ENCODE data around the gene SPTBN2. TPM values are rescaled to one million over a fixed set of nuclear protein-coding genes. Genes with fewer than 3 reads are reported as not detected.
A peak's percentile ranks its signal among the peaks of the same experiment; 100 is the strongest.

The SPTBN2 gene
- total RNA-seq, 2 donors from 2014 or later, result 0.69 to 1.5 TPM

GRCh38 chr11:66692446-66692845 is 36.6 kb downstream of the SPTBN2 start:
- Mint-ChIP-seq H3K9me3 (no peaks in the 10 kb centered on the region), H3K27ac (no peak overlapping the region), H3K4me3 (no peak overlapping the region), H3K4me1 (ENCODE audit: low read depth) (peaks cover 5% of the 10 kb centered on the region), H3K27me3 (ENCODE audit: low read depth) (no peaks in the 10 kb centered on the region), H3K36me3 (ENCODE audit: insufficient read depth in 2 of 2) (no peaks in the 10 kb centered on the region)
- no peak for ATAC-seq (replicated peaks in 1 of 2)
- no peak for DNase-seq

- Mint-ChIP-seq H3K4me3 (no peak overlapping the region), H3K36me3 (ENCODE audit: insufficient read depth in 2 of 2) (no peaks in the 10 kb centered on the region), H3K27ac (no peak overlapping the region), H3K4me1 (ENCODE audit: low read depth) (peaks cover 5% of the 10 kb centered on the region), H3K9me3 (no peaks in the 10 kb centered on the region), H3K27me3 (ENCODE audit: low read depth) (no peaks in the 10 kb centered on the region)
- DNase-seq (no peak), ATAC-seq (replicated peaks in 1 of 2) (no peak)
Observed at GRCh38 chr11:66691311-66691980, 37.6 kb downstream of the SPTBN2 start.

- Mint-ChIP-seq H3K27ac (no peak overlapping the region), H3K36me3 (ENCODE audit: insufficient read depth in 2 of 2) (no peaks in the 10 kb centered on the region), H3K4me1 (ENCODE audit: low read depth) (peaks cover under 1% of the 10 kb centered on the region), H3K27me3 (ENCODE audit: low read depth) (no peaks in the 10 kb centered on the region), H3K9me3 (no peaks in the 10 kb centered on the region), H3K4me3 (no peak overlapping the region)
- DNase-seq (no peak), ATAC-seq (replicated peaks in 1 of 2) (no peak)
Observed at GRCh38 chr11:66689661-66690590, 39.1 kb downstream of the SPTBN2 start.

- Mint-ChIP-seq H3K4me1 (ENCODE audit: low read depth) (no peaks in the 10 kb centered on the region), H3K27me3 (ENCODE audit: low read depth) (no peaks in the 10 kb centered on the region), H3K4me3 (no peak overlapping the region), H3K9me3 (no peaks in the 10 kb centered on the region), H3K27ac (no peak overlapping the region), H3K36me3 (ENCODE audit: insufficient read depth in 2 of 2) (no peaks in the 10 kb centered on the region)
- peak in 1 of 2 donors; percentile 11 for ATAC-seq (replicated peaks in 1 of 2)
- no peak for DNase-seq
Observed at GRCh38 chr11:66688561-66689534, 40.2 kb downstream of the SPTBN2 start.

- ATAC-seq (replicated peaks in 1 of 2) (no peak), DNase-seq (no peak)
- Mint-ChIP-seq H3K4me3 (no peak overlapping the region), H3K27ac (no peak overlapping the region), H3K36me3 (ENCODE audit: insufficient read depth in 2 of 2) (no peaks in the 10 kb centered on the region), H3K27me3 (ENCODE audit: low read depth) (no peaks in the 10 kb centered on the region), H3K4me1 (ENCODE audit: low read depth) (no peaks in the 10 kb centered on the region), H3K9me3 (no peaks in the 10 kb centered on the region)
Observed at GRCh38 chr11:66687831-66688281, 41.2 kb downstream of the SPTBN2 start.

GRCh38 chr11:66686801-66687750 is 41.9 kb downstream of the SPTBN2 start:
- no peaks in the 10 kb centered on the region for H3K4me1 Mint-ChIP-seq (ENCODE audit: low read depth)
- no peak for ATAC-seq (replicated peaks in 1 of 2)

GRCh38 chr11:66686100-66686785 is 42.8 kb downstream of the SPTBN2 start:
- DNase-seq (no peak), ATAC-seq (replicated peaks in 1 of 2) (no peak)
- Mint-ChIP-seq H3K4me3 (no peak overlapping the region), H3K27ac (no peak overlapping the region), H3K36me3 (ENCODE audit: insufficient read depth in 2 of 2) (no peaks in the 10 kb centered on the region), H3K4me1 (ENCODE audit: low read depth) (no peaks in the 10 kb centered on the region), H3K9me3 (no peaks in the 10 kb centered on the region), H3K27me3 (ENCODE audit: low read depth) (no peaks in the 10 kb centered on the region)

More at GRCh38 chr11:66686801-66687750, 41.9 kb downstream of the SPTBN2 start:
- no peak for DNase-seq
- Mint-ChIP-seq H3K27me3 (ENCODE audit: low read depth) (no peaks in the 10 kb centered on the region), H3K36me3 (ENCODE audit: insufficient read depth in 2 of 2) (no peaks in the 10 kb centered on the region), H3K9me3 (no peaks in the 10 kb centered on the region), H3K4me3 (no peak overlapping the region), H3K27ac (no peak overlapping the region)

GRCh38 chr11:66685276-66686099 is 43.5 kb downstream of the SPTBN2 start:
- ATAC-seq (replicated peaks in 1 of 2), result no peak
- H3K9me3 Mint-ChIP-seq, result no peaks in the 10 kb centered on the region
- no peaks in the 10 kb centered on the region for H3K36me3 Mint-ChIP-seq (ENCODE audit: insufficient read depth in 2 of 2)
- no peaks in the 10 kb centered on the region for H3K27me3 Mint-ChIP-seq (ENCODE audit: low read depth)
- no peak overlapping the region for H3K27ac Mint-ChIP-seq
- no peak overlapping the region for H3K4me3 Mint-ChIP-seq
- DNase-seq, result no peak
- no peaks in the 10 kb centered on the region for H3K4me1 Mint-ChIP-seq (ENCODE audit: low read depth)

GRCh38 chr11:66684635-66685034 is 44.4 kb downstream of the SPTBN2 start:
- H3K4me1 Mint-ChIP-seq (ENCODE audit: low read depth), result no peaks in the 10 kb centered on the region
- no peak for ATAC-seq (replicated peaks in 1 of 2)
- H3K9me3 Mint-ChIP-seq, result no peaks in the 10 kb centered on the region
- no peaks in the 10 kb centered on the region for H3K36me3 Mint-ChIP-seq (ENCODE audit: insufficient read depth in 2 of 2)
- H3K27ac Mint-ChIP-seq, result no peak overlapping the region
- H3K27me3 Mint-ChIP-seq (ENCODE audit: low read depth), result no peaks in the 10 kb centered on the region
- H3K4me3 Mint-ChIP-seq, result no peak overlapping the region
- DNase-seq, result no peak

GRCh38 chr11:66683877-66684276 is 45.1 kb downstream of the SPTBN2 start:
- Mint-ChIP-seq H3K36me3 (ENCODE audit: insufficient read depth in 2 of 2) (no peaks in the 10 kb centered on the region), H3K27ac (no peak overlapping the region), H3K4me1 (ENCODE audit: low read depth) (no peaks in the 10 kb centered on the region)

More at GRCh38 chr11:66683877-66684276, 45.1 kb downstream of the SPTBN2 start:
- no peak for DNase-seq
- Mint-ChIP-seq H3K9me3 (no peaks in the 10 kb centered on the region), H3K4me3 (no peak overlapping the region), H3K27me3 (ENCODE audit: low read depth) (no peaks in the 10 kb centered on the region)
- no peak for ATAC-seq (replicated peaks in 1 of 2)
